ENCODE measurements around the gene GSG1L2. TPM values are rescaled to one million over a fixed set of nuclear protein-coding genes. Genes with fewer than 3 reads are reported as not detected.

Gene GSG1L2
- polyA plus RNA-seq, 1 experiment: not detected

DNA sequence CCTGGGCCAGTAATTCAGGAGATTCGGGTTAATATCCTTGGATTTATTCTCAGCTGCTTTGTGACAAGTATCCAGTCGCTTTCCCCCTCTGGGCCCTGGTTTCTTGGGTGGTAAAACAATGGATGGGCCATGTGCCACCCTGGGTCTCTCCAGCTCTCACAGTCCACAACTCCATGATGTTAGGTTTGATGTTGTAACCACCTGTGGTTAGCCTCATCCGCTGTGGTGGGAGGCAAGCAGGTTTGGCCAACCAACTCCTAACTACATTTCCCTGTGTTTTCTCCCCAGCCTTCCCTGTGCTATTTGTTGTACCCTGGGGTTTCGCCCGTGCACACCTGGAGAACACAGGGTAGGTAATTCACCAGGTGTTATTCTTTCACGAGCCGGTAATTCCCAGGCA lies 39.0 kb upstream of the GSG1L2 start:
- CTCF ChIA-PET: no interaction called here
- TF ChIP-seq, protein P1, sequence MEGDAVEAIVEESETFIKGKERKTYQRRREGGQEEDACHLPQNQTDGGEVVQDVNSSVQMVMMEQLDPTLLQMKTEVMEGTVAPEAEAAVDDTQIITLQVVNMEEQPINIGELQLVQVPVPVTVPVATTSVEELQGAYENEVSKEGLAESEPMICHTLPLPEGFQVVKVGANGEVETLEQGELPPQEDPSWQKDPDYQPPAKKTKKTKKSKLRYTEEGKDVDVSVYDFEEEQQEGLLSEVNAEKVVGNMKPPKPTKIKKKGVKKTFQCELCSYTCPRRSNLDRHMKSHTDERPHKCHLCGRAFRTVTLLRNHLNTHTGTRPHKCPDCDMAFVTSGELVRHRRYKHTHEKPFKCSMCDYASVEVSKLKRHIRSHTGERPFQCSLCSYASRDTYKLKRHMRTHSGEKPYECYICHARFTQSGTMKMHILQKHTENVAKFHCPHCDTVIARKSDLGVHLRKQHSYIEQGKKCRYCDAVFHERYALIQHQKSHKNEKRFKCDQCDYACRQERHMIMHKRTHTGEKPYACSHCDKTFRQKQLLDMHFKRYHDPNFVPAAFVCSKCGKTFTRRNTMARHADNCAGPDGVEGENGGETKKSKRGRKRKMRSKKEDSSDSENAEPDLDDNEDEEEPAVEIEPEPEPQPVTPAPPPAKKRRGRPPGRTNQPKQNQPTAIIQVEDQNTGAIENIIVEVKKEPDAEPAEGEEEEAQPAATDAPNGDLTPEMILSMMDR (IDR thresholded peaks at IDR 0.05; ENCODE audit: insufficient read depth, low read depth, low read length): no peak
- Histone ChIP-seq H3K27me3 (ENCODE audit: control insufficient read depth, insufficient read depth, low read length) (no peaks in the 10 kb centered on the region), H3K4me3 (ENCODE audit: low read depth, low read length) (no peak overlapping the region), H3K36me3 (ENCODE audit: control insufficient read depth, insufficient read depth, low read length) (no peaks in the 10 kb centered on the region)
- DNase-seq (ENCODE audit: low read depth): no peak
- POLR2A ChIA-PET: no interaction called here

DNA sequence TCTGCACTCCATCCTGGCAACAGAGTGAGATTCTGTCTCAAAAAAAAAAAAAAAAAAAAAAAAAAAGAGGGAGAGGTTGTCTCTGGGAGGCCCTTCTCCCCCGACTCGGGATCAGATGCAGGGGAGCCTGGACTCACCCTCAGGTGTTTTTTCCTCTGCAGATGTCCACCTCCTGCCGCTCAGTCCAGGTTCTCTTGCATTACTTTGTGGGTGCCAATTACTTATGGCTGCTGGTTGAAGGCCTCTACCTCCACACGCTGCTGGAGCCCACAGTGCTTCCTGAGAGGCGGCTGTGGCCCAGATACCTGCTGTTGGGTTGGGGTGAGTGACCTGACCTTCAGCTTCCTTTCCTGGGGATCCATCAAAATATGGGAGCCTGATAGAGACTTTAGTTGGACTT lies 37.9 kb upstream of the GSG1L2 start:
- CTCF ChIA-PET: no interaction called here
- Histone ChIP-seq H3K4me3 (ENCODE audit: low read depth, low read length) (no peak overlapping the region), H3K27me3 (ENCODE audit: control insufficient read depth, insufficient read depth, low read length) (no peaks in the 10 kb centered on the region), H3K36me3 (ENCODE audit: control insufficient read depth, insufficient read depth, low read length) (no peaks in the 10 kb centered on the region)
- POLR2A ChIA-PET: no interaction called here
- TF ChIP-seq, protein P1 (IDR thresholded peaks at IDR 0.05; ENCODE audit: insufficient read depth, low read depth, low read length): no peak
- no peak for DNase-seq (ENCODE audit: low read depth)

DNA sequence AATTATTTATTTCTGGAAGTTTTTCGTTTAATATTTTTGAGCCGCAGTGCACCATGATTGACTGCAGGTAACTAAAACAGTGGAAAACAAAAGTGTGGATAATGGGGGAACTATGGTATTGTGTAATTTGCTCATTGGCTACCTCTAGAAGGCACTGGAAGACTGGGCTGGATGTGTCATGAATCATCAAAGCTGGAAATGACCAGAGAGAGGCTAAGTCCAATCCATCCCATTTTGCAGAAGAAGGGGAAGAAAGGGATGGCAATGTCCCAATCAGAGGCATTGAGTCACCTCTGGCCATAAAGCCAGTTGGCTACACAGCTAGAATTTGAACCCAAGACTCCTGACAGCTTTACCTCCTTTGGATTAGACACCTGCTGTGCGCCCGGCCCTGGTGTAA lies 33.2 kb upstream of the GSG1L2 start:
- DNase-seq (ENCODE audit: low read depth): no peak
- POLR2A ChIA-PET: no interaction called here
- CTCF ChIA-PET: interaction anchor here (0.6 to 1.6 kb wide), 2 partner anchors 8 to 862 kb away, joined by 3 to 6 read pairs; no protein-coding TSS in a partner anchor
- Histone ChIP-seq H3K36me3 (ENCODE audit: control insufficient read depth, insufficient read depth, low read length) (no peaks in the 10 kb centered on the region), H3K27me3 (ENCODE audit: control insufficient read depth, insufficient read depth, low read length) (0 out of 2 replicates have a peak, but pooled peaks cover 1% of the 10 kb centered on the region), H3K4me3 (ENCODE audit: low read depth, low read length) (no peak overlapping the region)
- TF ChIP-seq, protein P1 (IDR thresholded peaks at IDR 0.05; ENCODE audit: insufficient read depth, low read depth, low read length): no peak

DNA sequence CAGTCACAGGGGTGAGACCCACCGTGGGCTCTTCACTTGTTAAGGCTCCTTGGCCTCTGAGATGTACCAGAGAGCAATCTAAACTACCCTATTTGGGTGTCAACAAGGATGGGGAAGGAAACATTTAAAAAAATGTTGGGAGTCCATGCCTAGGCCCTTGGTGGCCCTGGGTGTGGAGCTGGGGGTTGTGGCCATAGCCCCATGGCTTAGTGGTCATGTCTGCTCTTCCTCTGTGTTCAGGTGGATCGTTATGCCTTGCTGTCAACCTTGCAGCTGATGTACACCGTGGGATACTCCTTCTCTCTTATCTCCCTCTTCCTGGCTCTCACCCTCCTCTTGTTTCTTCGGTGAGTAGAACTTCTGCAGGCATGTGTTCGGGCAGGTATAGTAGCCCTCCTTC lies 32.4 kb upstream of the GSG1L2 start:
- Histone ChIP-seq H3K4me3 (ENCODE audit: low read depth, low read length) (no peak overlapping the region), H3K36me3 (ENCODE audit: control insufficient read depth, insufficient read depth, low read length) (no peaks in the 10 kb centered on the region), H3K27me3 (ENCODE audit: control insufficient read depth, insufficient read depth, low read length) (0 out of 2 replicates have a peak, but pooled peaks cover 1% of the 10 kb centered on the region)
- no peak for DNase-seq (ENCODE audit: low read depth)
- ChIA-PET CTCF (no interaction called here), POLR2A (no interaction called here)
- TF ChIP-seq, protein P1 (IDR thresholded peaks at IDR 0.05; ENCODE audit: insufficient read depth, low read depth, low read length): no peak

DNA sequence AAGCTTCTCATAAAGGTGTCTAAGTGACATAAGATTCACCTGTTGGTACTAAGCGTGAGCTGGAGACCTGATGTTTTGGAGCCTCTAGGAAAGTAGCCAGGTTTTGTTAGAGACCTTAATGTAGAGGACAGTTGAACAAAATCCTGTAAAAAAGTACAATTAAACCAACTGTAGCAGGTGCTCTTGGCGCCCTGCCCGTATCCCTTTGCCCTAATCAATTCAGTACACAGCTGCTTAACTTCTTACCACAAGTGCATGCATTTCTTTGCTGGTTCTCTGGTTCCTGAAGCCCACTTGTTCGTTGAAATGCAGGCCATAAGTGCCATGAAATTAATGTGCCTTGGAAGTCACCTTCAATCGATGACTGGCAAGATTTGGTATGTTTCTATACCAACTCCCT lies 28.3 kb upstream of the GSG1L2 start:
- 0 out of 2 replicates have a peak, but pooled peaks cover 1% of the 10 kb centered on the region for H3K27me3 ChIP-seq (ENCODE audit: control insufficient read depth, insufficient read depth, low read length)
- ChIA-PET CTCF (no interaction called here), POLR2A (no interaction called here)
- H3K4me3 ChIP-seq (ENCODE audit: low read depth, low read length): no peak overlapping the region
- TF ChIP-seq, protein P1 (IDR thresholded peaks at IDR 0.05; ENCODE audit: insufficient read depth, low read depth, low read length): no peak
- H3K36me3 ChIP-seq (ENCODE audit: control insufficient read depth, insufficient read depth, low read length): no peaks in the 10 kb centered on the region
- no peak for DNase-seq (ENCODE audit: low read depth)
